Measurements from ENCODE around the gene PRSS2.

PRSS2 gene

GRCh38 chr7:142785841-142786250, 15.1 kb downstream of the PRSS2 start:
- no peaks in the 10 kb centered on the region for H3K4me1 ChIP-seq (ENCODE audit: control insufficient read depth in 2 of 2, insufficient read depth in 2 of 2, low read length in 2 of 2)
- H3K27ac ChIP-seq (ENCODE audit: low read depth in 2 of 2, low read length in 2 of 2) = no peak overlapping the region
- no peak overlapping the region for H3K9ac ChIP-seq (ENCODE audit: low read depth in 1 of 2, low read length in 2 of 2)
- no peaks in the 10 kb centered on the region for H3K9me3 ChIP-seq (ENCODE audit: control insufficient read depth in 2 of 2, low read length in 2 of 2)
- H3K4me3 ChIP-seq (ENCODE audit: low read length in 2 of 2) = no peak overlapping the region
- H3K36me3 ChIP-seq (ENCODE audit: control insufficient read depth in 2 of 2, insufficient read depth in 2 of 2, low read length in 2 of 2) = no peaks in the 10 kb centered on the region
- H3K27me3 ChIP-seq (ENCODE audit: control insufficient read depth in 2 of 2, insufficient read depth in 2 of 2, low read length in 2 of 2) = no peaks in the 10 kb centered on the region

DNA sequence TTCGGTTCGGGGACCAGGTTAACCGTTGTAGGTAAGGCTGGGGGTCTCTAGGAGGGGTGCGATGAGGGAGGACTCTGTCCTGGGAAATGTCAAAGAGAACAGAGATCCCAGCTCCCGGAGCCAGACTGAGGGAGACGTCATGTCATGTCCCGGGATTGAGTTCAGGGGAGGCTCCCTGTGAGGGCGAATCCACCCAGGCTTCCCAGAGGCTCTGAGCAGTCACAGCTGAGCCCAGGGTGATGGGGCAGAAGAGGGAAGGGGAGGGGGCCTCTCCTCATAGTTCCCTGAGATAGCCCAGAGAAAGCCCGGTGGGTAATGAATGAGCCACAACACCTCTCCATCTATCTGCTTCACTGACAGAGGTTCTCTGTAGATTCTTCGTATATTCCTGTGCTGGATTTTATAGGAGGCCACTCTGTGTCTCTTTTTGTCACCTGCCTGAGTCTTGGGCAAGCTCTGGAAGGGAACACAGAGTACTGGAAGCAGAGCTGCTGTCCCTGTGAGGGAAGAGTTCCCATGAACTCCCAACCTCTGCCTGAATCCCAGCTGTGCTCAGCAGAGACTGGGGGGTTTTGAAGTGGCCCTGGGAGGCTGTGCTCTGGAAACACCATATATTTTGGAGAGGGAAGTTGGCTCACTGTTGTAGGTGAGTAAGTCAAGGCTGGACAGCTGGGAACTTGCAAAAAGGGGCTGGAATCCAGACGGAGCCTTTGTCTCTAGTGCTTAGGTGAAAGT, 16.4 kb downstream of the PRSS2 start:
- Histone ChIP-seq H3K27ac (ENCODE audit: low read depth in 2 of 2, low read length in 2 of 2) (peak overlapping the region; percentile 1 to 17), H3K9me3 (ENCODE audit: control insufficient read depth in 2 of 2, low read length in 2 of 2) (no peaks in the 10 kb centered on the region), H3K4me1 (ENCODE audit: control insufficient read depth in 2 of 2, insufficient read depth in 2 of 2, low read length in 2 of 2) (no peaks in the 10 kb centered on the region), H3K9ac (ENCODE audit: low read depth in 1 of 2, low read length in 2 of 2) (no peak overlapping the region), H3K4me3 (ENCODE audit: low read length in 2 of 2) (no peak overlapping the region), H3K36me3 (ENCODE audit: control insufficient read depth in 2 of 2, insufficient read depth in 2 of 2, low read length in 2 of 2) (no peaks in the 10 kb centered on the region), H3K27me3 (ENCODE audit: control insufficient read depth in 2 of 2, insufficient read depth in 2 of 2, low read length in 2 of 2) (no peaks in the 10 kb centered on the region)

DNA sequence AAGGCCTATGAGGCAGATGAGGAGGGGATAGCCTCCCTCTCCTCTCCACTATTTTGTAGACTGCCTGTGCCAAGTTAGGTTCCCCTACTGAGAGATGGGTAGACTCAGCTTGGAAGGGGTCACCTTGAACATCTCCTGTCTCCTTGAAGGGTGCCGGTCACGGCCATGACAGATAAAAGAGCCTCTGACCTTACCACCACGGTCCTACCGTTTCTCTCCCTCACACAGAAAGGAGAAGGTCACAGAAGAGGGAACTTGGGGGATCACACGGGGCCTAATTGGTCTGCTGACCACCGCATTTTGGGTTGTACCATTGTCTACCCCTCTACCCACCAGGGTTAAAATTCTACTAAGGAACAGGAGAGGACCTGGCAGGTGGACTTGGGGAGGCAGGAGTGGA, 17.0 kb downstream of the PRSS2 start:
- Histone ChIP-seq H3K27ac (ENCODE audit: low read depth in 2 of 2, low read length in 2 of 2) (peak overlapping the region in 1 of 2 donors; percentile 17), H3K36me3 (ENCODE audit: control insufficient read depth in 2 of 2, insufficient read depth in 2 of 2, low read length in 2 of 2) (no peaks in the 10 kb centered on the region), H3K4me3 (ENCODE audit: low read length in 2 of 2) (peak overlapping the region in 1 of 2 donors; percentile 41), H3K4me1 (ENCODE audit: control insufficient read depth in 2 of 2, insufficient read depth in 2 of 2, low read length in 2 of 2) (no peaks in the 10 kb centered on the region), H3K9ac (ENCODE audit: low read depth in 1 of 2, low read length in 2 of 2) (no peak overlapping the region), H3K27me3 (ENCODE audit: control insufficient read depth in 2 of 2, insufficient read depth in 2 of 2, low read length in 2 of 2) (peaks cover 0 to 3% of the 10 kb centered on the region in 2 donors), H3K9me3 (ENCODE audit: control insufficient read depth in 2 of 2, low read length in 2 of 2) (no peaks in the 10 kb centered on the region)

DNA sequence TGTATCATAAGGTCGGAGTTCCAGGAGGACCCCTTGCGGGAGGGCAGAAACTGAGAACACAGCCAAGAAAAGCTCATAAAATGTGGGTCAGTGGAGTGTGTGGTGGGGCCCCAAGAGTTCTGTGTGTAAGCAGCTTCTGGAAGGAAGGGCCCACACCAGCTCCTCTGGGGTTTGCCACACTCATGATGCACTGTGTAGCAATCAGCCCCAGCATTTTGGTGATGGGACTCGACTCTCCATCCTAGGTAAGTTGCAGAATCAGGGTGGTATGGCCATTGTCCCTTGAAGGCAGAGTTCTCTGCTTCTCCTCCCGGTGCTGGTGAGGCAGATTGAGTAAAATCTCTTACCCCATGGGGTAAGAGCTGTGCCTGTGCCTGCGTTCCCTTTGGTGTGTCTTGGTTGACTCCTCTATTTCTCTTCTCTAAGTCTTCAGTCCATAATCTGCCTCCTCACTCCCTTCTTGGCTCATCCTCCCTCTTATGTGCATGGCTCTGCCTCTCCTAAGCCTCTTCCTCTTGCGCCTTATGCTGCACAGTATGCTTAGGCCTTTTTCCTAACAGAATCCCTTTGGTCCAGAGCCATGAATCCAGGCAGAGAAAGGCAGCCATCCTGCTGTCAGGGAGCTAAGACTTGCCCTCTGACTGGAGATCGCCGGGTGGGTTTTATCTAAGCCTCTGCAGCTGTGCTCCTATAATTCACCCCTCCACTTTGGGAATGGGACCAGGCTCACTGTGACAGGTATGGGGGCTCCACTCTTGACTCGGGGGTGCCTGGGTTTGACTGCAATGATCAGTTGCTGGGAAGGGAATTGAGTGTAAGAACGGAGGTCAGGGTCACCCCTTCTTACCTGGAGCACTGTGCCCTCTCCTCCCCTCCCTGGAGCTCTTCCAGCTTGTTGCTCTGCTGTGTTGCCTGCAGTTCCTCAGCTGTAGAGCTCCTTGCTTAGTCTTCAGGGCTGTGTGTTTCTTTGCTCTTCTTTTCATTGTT, 17.8 kb downstream of the PRSS2 start:
- Histone ChIP-seq H3K9ac (ENCODE audit: low read depth in 1 of 2, low read length in 2 of 2) (peak overlapping the region; percentile 1 to 32), H3K27me3 (ENCODE audit: control insufficient read depth in 2 of 2, insufficient read depth in 2 of 2, low read length in 2 of 2) (peaks cover 0 to 8% of the 10 kb centered on the region in 2 donors), H3K4me3 (ENCODE audit: low read length in 2 of 2) (peak overlapping the region; percentile 30 to 41), H3K4me1 (ENCODE audit: control insufficient read depth in 2 of 2, insufficient read depth in 2 of 2, low read length in 2 of 2) (no peaks in the 10 kb centered on the region), H3K27ac (ENCODE audit: low read depth in 2 of 2, low read length in 2 of 2) (peak overlapping the region; percentile 14 to 43), H3K9me3 (ENCODE audit: control insufficient read depth in 2 of 2, low read length in 2 of 2) (no peaks in the 10 kb centered on the region), H3K36me3 (ENCODE audit: control insufficient read depth in 2 of 2, insufficient read depth in 2 of 2, low read length in 2 of 2) (no peaks in the 10 kb centered on the region)

- Histone ChIP-seq H3K27me3 (ENCODE audit: control insufficient read depth in 2 of 2, insufficient read depth in 2 of 2, low read length in 2 of 2) (peaks cover 3 to 10% of the 10 kb centered on the region in 2 donors), H3K9ac (ENCODE audit: low read depth in 1 of 2, low read length in 2 of 2) (peak overlapping the region in 1 of 2 donors; percentile 52), H3K36me3 (ENCODE audit: control insufficient read depth in 2 of 2, insufficient read depth in 2 of 2, low read length in 2 of 2) (no peaks in the 10 kb centered on the region), H3K4me3 (ENCODE audit: low read length in 2 of 2) (peak overlapping the region; percentile 30 to 37), H3K4me1 (ENCODE audit: control insufficient read depth in 2 of 2, insufficient read depth in 2 of 2, low read length in 2 of 2) (no peaks in the 10 kb centered on the region), H3K9me3 (ENCODE audit: control insufficient read depth in 2 of 2, low read length in 2 of 2) (no peaks in the 10 kb centered on the region), H3K27ac (ENCODE audit: low read depth in 2 of 2, low read length in 2 of 2) (peak overlapping the region in 1 of 2 donors; percentile 43)
Observed at GRCh38 chr7:142789441-142789840, 18.7 kb downstream of the PRSS2 start.

GRCh38 chr7:142790056-142790455, 19.3 kb downstream of the PRSS2 start:
- no peaks in the 10 kb centered on the region for H3K4me1 ChIP-seq (ENCODE audit: control insufficient read depth in 2 of 2, insufficient read depth in 2 of 2, low read length in 2 of 2)
- no peak overlapping the region for H3K9ac ChIP-seq (ENCODE audit: low read depth in 1 of 2, low read length in 2 of 2)
- H3K36me3 ChIP-seq (ENCODE audit: control insufficient read depth in 2 of 2, insufficient read depth in 2 of 2, low read length in 2 of 2) = no peaks in the 10 kb centered on the region
- peaks cover 3 to 14% of the 10 kb centered on the region in 2 donors for H3K27me3 ChIP-seq (ENCODE audit: control insufficient read depth in 2 of 2, insufficient read depth in 2 of 2, low read length in 2 of 2)
- no peak overlapping the region for H3K27ac ChIP-seq (ENCODE audit: low read depth in 2 of 2, low read length in 2 of 2)
- no peak overlapping the region for H3K4me3 ChIP-seq (ENCODE audit: low read length in 2 of 2)
- H3K9me3 ChIP-seq (ENCODE audit: control insufficient read depth in 2 of 2, low read length in 2 of 2) = no peaks in the 10 kb centered on the region

- Histone ChIP-seq H3K9me3 (ENCODE audit: control insufficient read depth in 2 of 2, low read length in 2 of 2) (no peaks in the 10 kb centered on the region), H3K9ac (ENCODE audit: low read depth in 1 of 2, low read length in 2 of 2) (no peak overlapping the region), H3K27me3 (ENCODE audit: control insufficient read depth in 2 of 2, insufficient read depth in 2 of 2, low read length in 2 of 2) (peaks cover 3 to 17% of the 10 kb centered on the region in 2 donors), H3K4me1 (ENCODE audit: control insufficient read depth in 2 of 2, insufficient read depth in 2 of 2, low read length in 2 of 2) (no peaks in the 10 kb centered on the region), H3K27ac (ENCODE audit: low read depth in 2 of 2, low read length in 2 of 2) (no peak overlapping the region), H3K36me3 (ENCODE audit: control insufficient read depth in 2 of 2, insufficient read depth in 2 of 2, low read length in 2 of 2) (no peaks in the 10 kb centered on the region), H3K4me3 (ENCODE audit: low read length in 2 of 2) (no peak overlapping the region)
Observed at GRCh38 chr7:142790555-142790954, 19.8 kb downstream of the PRSS2 start.

DNA sequence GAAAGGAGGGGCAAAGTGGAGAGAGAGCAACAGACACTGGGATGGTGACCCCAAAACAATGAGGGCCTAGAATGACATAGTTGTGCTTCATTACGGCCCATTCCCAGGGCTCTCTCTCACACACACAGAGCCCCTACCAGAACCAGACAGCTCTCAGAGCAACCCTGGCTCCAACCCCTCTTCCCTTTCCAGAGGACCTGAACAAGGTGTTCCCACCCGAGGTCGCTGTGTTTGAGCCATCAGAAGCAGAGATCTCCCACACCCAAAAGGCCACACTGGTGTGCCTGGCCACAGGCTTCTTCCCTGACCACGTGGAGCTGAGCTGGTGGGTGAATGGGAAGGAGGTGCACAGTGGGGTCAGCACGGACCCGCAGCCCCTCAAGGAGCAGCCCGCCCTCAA, 20.7 kb downstream of the PRSS2 start:
- Histone ChIP-seq H3K9ac (ENCODE audit: low read depth in 1 of 2, low read length in 2 of 2) (no peak overlapping the region), H3K9me3 (ENCODE audit: control insufficient read depth in 2 of 2, low read length in 2 of 2) (no peaks in the 10 kb centered on the region), H3K36me3 (ENCODE audit: control insufficient read depth in 2 of 2, insufficient read depth in 2 of 2, low read length in 2 of 2) (no peaks in the 10 kb centered on the region), H3K4me1 (ENCODE audit: control insufficient read depth in 2 of 2, insufficient read depth in 2 of 2, low read length in 2 of 2) (peaks cover 0 to under 1% of the 10 kb centered on the region in 2 donors), H3K27me3 (ENCODE audit: control insufficient read depth in 2 of 2, insufficient read depth in 2 of 2, low read length in 2 of 2) (peaks cover 9 to 26% of the 10 kb centered on the region in 2 donors), H3K27ac (ENCODE audit: low read depth in 2 of 2, low read length in 2 of 2) (no peak overlapping the region), H3K4me3 (ENCODE audit: low read length in 2 of 2) (no peak overlapping the region)

DNA sequence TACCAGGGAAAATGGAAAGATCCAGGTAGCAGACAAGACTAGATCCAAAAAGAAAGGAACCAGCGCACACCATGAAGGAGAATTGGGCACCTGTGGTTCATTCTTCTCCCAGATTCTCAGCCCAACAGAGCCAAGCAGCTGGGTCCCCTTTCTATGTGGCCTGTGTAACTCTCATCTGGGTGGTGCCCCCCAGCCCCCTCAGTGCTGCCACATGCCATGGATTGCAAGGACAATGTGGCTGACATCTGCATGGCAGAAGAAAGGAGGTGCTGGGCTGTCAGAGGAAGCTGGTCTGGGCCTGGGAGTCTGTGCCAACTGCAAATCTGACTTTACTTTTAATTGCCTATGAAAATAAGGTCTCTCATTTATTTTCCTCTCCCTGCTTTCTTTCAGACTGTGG, 21.4 kb downstream of the PRSS2 start:
- Histone ChIP-seq H3K9me3 (ENCODE audit: control insufficient read depth in 2 of 2, low read length in 2 of 2) (no peaks in the 10 kb centered on the region), H3K4me1 (ENCODE audit: control insufficient read depth in 2 of 2, insufficient read depth in 2 of 2, low read length in 2 of 2) (peaks cover 0 to 2% of the 10 kb centered on the region in 2 donors), H3K9ac (ENCODE audit: low read depth in 1 of 2, low read length in 2 of 2) (no peak overlapping the region), H3K4me3 (ENCODE audit: low read length in 2 of 2) (no peak overlapping the region), H3K27ac (ENCODE audit: low read depth in 2 of 2, low read length in 2 of 2) (no peak overlapping the region), H3K27me3 (ENCODE audit: control insufficient read depth in 2 of 2, insufficient read depth in 2 of 2, low read length in 2 of 2) (peaks cover 12 to 28% of the 10 kb centered on the region in 2 donors), H3K36me3 (ENCODE audit: control insufficient read depth in 2 of 2, insufficient read depth in 2 of 2, low read length in 2 of 2) (no peaks in the 10 kb centered on the region)

DNA sequence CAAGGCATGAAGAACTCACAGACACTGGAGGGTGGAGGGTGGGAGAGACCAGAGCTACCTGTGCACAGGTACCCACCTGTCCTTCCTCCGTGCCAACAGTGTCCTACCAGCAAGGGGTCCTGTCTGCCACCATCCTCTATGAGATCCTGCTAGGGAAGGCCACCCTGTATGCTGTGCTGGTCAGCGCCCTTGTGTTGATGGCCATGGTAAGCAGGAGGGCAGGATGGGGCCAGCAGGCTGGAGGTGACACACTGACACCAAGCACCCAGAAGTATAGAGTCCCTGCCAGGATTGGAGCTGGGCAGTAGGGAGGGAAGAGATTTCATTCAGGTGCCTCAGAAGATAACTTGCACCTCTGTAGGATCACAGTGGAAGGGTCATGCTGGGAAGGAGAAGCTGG, 21.8 kb downstream of the PRSS2 start:
- Histone ChIP-seq H3K4me1 (ENCODE audit: control insufficient read depth in 2 of 2, insufficient read depth in 2 of 2, low read length in 2 of 2) (peaks cover 0 to 4% of the 10 kb centered on the region in 2 donors), H3K27ac (ENCODE audit: low read depth in 2 of 2, low read length in 2 of 2) (peak overlapping the region in 1 of 2 donors; percentile 27), H3K27me3 (ENCODE audit: control insufficient read depth in 2 of 2, insufficient read depth in 2 of 2, low read length in 2 of 2) (peaks cover 13 to 33% of the 10 kb centered on the region in 2 donors), H3K4me3 (ENCODE audit: low read length in 2 of 2) (no peak overlapping the region), H3K36me3 (ENCODE audit: control insufficient read depth in 2 of 2, insufficient read depth in 2 of 2, low read length in 2 of 2) (no peaks in the 10 kb centered on the region), H3K9ac (ENCODE audit: low read depth in 1 of 2, low read length in 2 of 2) (no peak overlapping the region), H3K9me3 (ENCODE audit: control insufficient read depth in 2 of 2, low read length in 2 of 2) (no peaks in the 10 kb centered on the region)
